Measurements from ENCODE around the gene GRIK4. TPM values are rescaled to one million over a fixed set of nuclear protein-coding genes. Genes with fewer than 3 reads are reported as not detected.

The GRIK4 gene
- polyA plus RNA-seq, 1 donor from 2014 or later = 3.4 TPM

DNA sequence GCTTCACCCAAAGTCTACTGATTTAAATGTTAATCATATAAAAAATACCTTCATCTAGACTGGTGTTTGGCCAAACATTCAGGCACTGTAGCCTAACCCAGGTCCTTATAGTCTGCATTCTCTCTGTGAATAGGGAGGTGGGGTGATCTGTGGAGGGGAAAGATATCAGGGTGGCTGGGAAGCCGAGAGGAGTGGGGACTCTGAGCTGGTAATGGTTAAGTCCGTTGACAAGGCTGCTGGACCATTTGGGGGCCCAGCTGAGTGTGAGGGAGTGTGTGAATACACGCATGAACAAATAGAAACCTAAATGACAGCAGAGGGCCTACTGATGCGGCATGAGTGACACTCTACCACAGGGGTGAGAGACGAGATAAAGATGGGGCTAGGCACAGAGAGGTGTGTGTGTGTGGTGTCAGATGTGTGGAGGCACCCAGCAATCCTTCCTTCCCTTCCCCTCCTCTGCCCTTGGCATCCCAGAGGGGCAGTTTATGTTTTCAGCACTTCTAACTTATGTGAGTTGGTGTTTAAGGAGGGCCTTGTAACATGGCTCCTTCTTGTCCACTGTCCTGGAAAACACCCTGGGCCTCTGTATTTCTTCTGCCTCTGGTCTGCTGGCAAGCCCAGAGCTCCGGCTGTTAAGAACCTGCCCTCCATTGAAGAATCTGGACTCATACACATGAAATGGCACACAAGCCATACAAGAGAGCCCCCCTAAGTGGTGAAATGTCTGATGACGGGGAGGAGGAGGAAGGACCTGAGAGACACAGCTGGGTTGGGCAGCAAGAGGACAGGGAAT, 263.2 kb downstream of the GRIK4 start:
- Histone ChIP-seq H3K9ac (ENCODE audit: low read length) (no peak overlapping the region), H3K27me3 (ENCODE audit: insufficient read depth, low read depth, low read length) (no peaks in the 10 kb centered on the region)

DNA sequence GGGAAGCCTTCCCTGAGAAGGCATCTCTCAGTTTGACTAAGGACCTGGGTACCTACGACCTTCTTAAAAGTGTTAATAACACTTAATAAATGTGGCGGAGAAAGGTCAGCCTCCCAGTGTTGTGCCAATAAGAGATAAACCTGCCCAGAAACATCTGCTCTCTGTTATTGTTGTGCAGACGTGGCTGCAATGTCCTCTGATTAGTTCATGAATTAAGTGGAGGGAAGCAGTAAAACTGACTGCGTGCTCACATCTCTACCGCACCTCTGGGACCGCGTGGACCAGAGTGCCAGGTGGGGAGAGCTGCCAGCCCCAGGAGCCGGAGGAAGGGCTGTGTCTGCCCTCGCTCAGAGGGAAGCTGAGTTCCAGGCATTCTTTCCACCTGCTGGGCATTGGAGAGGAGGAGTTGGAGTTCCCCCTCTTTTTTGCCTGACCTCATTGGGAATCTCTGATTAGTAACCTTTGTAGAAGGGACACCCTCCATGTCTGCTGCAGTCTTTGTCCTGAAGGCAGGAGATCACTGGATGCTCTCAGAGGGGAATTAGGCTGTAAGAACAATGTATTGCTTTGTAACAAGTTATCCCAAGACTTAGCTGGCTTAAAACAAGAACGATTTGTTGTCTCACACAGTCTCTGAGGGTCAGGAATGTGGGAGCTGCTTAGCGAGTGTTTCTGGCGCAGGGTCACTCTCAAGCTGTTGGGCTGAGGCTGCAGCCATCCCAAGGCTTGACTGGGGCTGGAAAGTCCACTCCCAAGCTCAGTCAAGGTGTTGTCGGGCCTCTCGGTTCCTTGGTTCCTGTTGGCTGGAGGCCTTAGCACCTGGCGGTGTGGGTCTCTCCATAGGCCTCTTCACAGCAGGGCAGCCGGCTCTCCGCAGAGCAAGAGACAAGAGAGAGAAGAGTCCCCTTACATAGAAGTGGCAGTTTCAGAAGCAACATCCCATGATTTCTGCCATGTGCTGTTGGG, 264.7 kb downstream of the GRIK4 start:
- H3K36me3 ChIP-seq (ENCODE audit: insufficient read depth, low read length) = no peaks in the 10 kb centered on the region
- H3K4me2 ChIP-seq (ENCODE audit: low read length) = no peak overlapping the region
- H2AFZ ChIP-seq (ENCODE audit: low read depth, low read length) = no peak overlapping the region
- TF ChIP-seq, protein P1, sequence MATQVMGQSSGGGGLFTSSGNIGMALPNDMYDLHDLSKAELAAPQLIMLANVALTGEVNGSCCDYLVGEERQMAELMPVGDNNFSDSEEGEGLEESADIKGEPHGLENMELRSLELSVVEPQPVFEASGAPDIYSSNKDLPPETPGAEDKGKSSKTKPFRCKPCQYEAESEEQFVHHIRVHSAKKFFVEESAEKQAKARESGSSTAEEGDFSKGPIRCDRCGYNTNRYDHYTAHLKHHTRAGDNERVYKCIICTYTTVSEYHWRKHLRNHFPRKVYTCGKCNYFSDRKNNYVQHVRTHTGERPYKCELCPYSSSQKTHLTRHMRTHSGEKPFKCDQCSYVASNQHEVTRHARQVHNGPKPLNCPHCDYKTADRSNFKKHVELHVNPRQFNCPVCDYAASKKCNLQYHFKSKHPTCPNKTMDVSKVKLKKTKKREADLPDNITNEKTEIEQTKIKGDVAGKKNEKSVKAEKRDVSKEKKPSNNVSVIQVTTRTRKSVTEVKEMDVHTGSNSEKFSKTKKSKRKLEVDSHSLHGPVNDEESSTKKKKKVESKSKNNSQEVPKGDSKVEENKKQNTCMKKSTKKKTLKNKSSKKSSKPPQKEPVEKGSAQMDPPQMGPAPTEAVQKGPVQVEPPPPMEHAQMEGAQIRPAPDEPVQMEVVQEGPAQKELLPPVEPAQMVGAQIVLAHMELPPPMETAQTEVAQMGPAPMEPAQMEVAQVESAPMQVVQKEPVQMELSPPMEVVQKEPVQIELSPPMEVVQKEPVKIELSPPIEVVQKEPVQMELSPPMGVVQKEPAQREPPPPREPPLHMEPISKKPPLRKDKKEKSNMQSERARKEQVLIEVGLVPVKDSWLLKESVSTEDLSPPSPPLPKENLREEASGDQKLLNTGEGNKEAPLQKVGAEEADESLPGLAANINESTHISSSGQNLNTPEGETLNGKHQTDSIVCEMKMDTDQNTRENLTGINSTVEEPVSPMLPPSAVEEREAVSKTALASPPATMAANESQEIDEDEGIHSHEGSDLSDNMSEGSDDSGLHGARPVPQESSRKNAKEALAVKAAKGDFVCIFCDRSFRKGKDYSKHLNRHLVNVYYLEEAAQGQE (IDR thresholded peaks at IDR 0.05; ENCODE audit: borderline replicate concordance) = no peak
- TF ChIP-seq, protein P2, sequence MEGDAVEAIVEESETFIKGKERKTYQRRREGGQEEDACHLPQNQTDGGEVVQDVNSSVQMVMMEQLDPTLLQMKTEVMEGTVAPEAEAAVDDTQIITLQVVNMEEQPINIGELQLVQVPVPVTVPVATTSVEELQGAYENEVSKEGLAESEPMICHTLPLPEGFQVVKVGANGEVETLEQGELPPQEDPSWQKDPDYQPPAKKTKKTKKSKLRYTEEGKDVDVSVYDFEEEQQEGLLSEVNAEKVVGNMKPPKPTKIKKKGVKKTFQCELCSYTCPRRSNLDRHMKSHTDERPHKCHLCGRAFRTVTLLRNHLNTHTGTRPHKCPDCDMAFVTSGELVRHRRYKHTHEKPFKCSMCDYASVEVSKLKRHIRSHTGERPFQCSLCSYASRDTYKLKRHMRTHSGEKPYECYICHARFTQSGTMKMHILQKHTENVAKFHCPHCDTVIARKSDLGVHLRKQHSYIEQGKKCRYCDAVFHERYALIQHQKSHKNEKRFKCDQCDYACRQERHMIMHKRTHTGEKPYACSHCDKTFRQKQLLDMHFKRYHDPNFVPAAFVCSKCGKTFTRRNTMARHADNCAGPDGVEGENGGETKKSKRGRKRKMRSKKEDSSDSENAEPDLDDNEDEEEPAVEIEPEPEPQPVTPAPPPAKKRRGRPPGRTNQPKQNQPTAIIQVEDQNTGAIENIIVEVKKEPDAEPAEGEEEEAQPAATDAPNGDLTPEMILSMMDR (IDR thresholded peaks at IDR 0.05; ENCODE audit: poor library complexity, severe bottlenecking) = no peak
- TF ChIP-seq MXI1 (conservative IDR thresholded peaks at IDR 0.05; ENCODE audit: poor library complexity, severe bottlenecking) (no peak), EZH2 (IDR thresholded peaks at IDR 0.05; ENCODE audit: borderline replicate concordance, insufficient read depth, low read length, poor library complexity, severe bottlenecking) (no peak), RAD21 (conservative IDR thresholded peaks at IDR 0.05) (no peak), POLR2AphosphoS5 (IDR thresholded peaks at IDR 0.05) (no peak)
- H4K20me1 ChIP-seq (ENCODE audit: insufficient read depth) = no peaks in the 10 kb centered on the region
- no peaks in the 10 kb centered on the region for H3K27me3 ChIP-seq (ENCODE audit: insufficient read depth, low read depth, low read length)
- no peaks in the 10 kb centered on the region for H3K9me3 ChIP-seq (ENCODE audit: low read length)
- H3K79me2 ChIP-seq (replicated peaks; ENCODE audit: insufficient read depth, low read length) = no peaks in the 10 kb centered on the region
- no peak overlapping the region for H3K4me3 ChIP-seq (ENCODE audit: low read length)
- H3F3A ChIP-seq (ENCODE audit: insufficient read depth, low read length, poor library complexity, severe bottlenecking) = no peaks in the 10 kb centered on the region
- H3K9ac ChIP-seq (ENCODE audit: low read length) = no peak overlapping the region
- no peaks in the 10 kb centered on the region for H3K9me2 ChIP-seq (ENCODE audit: insufficient read depth, low read length)
- H3K27ac ChIP-seq (ENCODE audit: low read length) = no peak overlapping the region

More for the DNA sequence above, 263.2 kb downstream of the GRIK4 start:
- Histone ChIP-seq H4K20me1 (ENCODE audit: insufficient read depth) (no peaks in the 10 kb centered on the region), H3K79me2 (replicated peaks; ENCODE audit: insufficient read depth, low read length) (no peaks in the 10 kb centered on the region), H3K9me3 (ENCODE audit: low read length) (no peaks in the 10 kb centered on the region), H3K9me2 (ENCODE audit: insufficient read depth, low read length) (no peaks in the 10 kb centered on the region), H2AFZ (ENCODE audit: low read depth, low read length) (no peak overlapping the region), H3K27ac (ENCODE audit: low read length) (no peak overlapping the region), H3F3A (ENCODE audit: insufficient read depth, low read length, poor library complexity, severe bottlenecking) (no peaks in the 10 kb centered on the region), H3K4me2 (ENCODE audit: low read length) (no peak overlapping the region), H3K36me3 (ENCODE audit: insufficient read depth, low read length) (no peaks in the 10 kb centered on the region), H3K4me3 (ENCODE audit: low read length) (no peak overlapping the region)
- TF ChIP-seq POLR2AphosphoS5 (IDR thresholded peaks at IDR 0.05) = no peak

Measured in neural cell (in vitro differentiated cells).